ENCODE results near the gene SGMS1.

The SGMS1 gene

GRCh38 chr10:50586740-50587088, 37.0 kb downstream of the SGMS1 start:
- FAIRE-seq: no peak
- no peak for TF ChIP-seq POLR2AphosphoS5 (IDR thresholded peaks at IDR 0.05; ENCODE audit: low read depth, low read length)
- no peak for TF ChIP-seq POLR2A (IDR thresholded peaks at IDR 0.05; ENCODE audit: low read depth, low read length)
- TF ChIP-seq TAF1 (IDR thresholded peaks at IDR 0.05; ENCODE audit: borderline replicate concordance, low read depth, low read length): no peak
- no peak for DNase-seq (ENCODE audit: insufficient read length)

GRCh38 chr10:50585921-50586739, 37.6 kb downstream of the SGMS1 start:
- no peak for DNase-seq (ENCODE audit: insufficient read length)
- FAIRE-seq: no peak
- no peak for TF ChIP-seq POLR2AphosphoS5 (IDR thresholded peaks at IDR 0.05; ENCODE audit: low read depth, low read length)
- TF ChIP-seq TAF1 (IDR thresholded peaks at IDR 0.05; ENCODE audit: borderline replicate concordance, low read depth, low read length): no peak
- no peak for TF ChIP-seq POLR2A (IDR thresholded peaks at IDR 0.05; ENCODE audit: low read depth, low read length)

- DNase-seq (ENCODE audit: insufficient read length) (no peak), FAIRE-seq (peak; percentile 9)
- no peak for TF ChIP-seq TAF1 (IDR thresholded peaks at IDR 0.05; ENCODE audit: borderline replicate concordance, low read depth, low read length)
- no peak for TF ChIP-seq POLR2AphosphoS5 (IDR thresholded peaks at IDR 0.05; ENCODE audit: low read depth, low read length)
- TF ChIP-seq POLR2A (IDR thresholded peaks at IDR 0.05; ENCODE audit: low read depth, low read length): no peak
Observed at GRCh38 chr10:50582766-50583762, 40.7 kb downstream of the SGMS1 start.

GRCh38 chr10:50582046-50582445, 41.7 kb downstream of the SGMS1 start:
- TF ChIP-seq POLR2AphosphoS5 (IDR thresholded peaks at IDR 0.05; ENCODE audit: low read depth, low read length) (no peak), POLR2A (IDR thresholded peaks at IDR 0.05; ENCODE audit: low read depth, low read length) (no peak), TAF1 (IDR thresholded peaks at IDR 0.05; ENCODE audit: borderline replicate concordance, low read depth, low read length) (no peak)
- FAIRE-seq: no peak
- no peak for DNase-seq (ENCODE audit: insufficient read length)

GRCh38 chr10:50580262-50580891, 43.4 kb downstream of the SGMS1 start:
- TF ChIP-seq POLR2AphosphoS5 (IDR thresholded peaks at IDR 0.05; ENCODE audit: low read depth, low read length) (no peak), TAF1 (IDR thresholded peaks at IDR 0.05; ENCODE audit: borderline replicate concordance, low read depth, low read length) (no peak), POLR2A (IDR thresholded peaks at IDR 0.05; ENCODE audit: low read depth, low read length) (no peak)
- FAIRE-seq (peak; percentile 33), DNase-seq (ENCODE audit: insufficient read length) (no peak)

- no peak for TF ChIP-seq POLR2A (IDR thresholded peaks at IDR 0.05; ENCODE audit: low read depth, low read length)
- no peak for TF ChIP-seq POLR2AphosphoS5 (IDR thresholded peaks at IDR 0.05; ENCODE audit: low read depth, low read length)
- TF ChIP-seq TAF1 (IDR thresholded peaks at IDR 0.05; ENCODE audit: borderline replicate concordance, low read depth, low read length): no peak
- DNase-seq (ENCODE audit: insufficient read length) (no peak), FAIRE-seq (no peak)
Observed at GRCh38 chr10:50579491-50580261, 44.1 kb downstream of the SGMS1 start.

- TF ChIP-seq POLR2AphosphoS5 (IDR thresholded peaks at IDR 0.05; ENCODE audit: low read depth, low read length) (no peak), POLR2A (IDR thresholded peaks at IDR 0.05; ENCODE audit: low read depth, low read length) (no peak), TAF1 (IDR thresholded peaks at IDR 0.05; ENCODE audit: borderline replicate concordance, low read depth, low read length) (no peak)
- no peak for DNase-seq (ENCODE audit: insufficient read length)
- no peak for FAIRE-seq
Observed at GRCh38 chr10:50578949-50579348, 44.8 kb downstream of the SGMS1 start.

- FAIRE-seq (peak; percentile 89), DNase-seq (ENCODE audit: insufficient read length) (no peak)
- TF ChIP-seq POLR2AphosphoS5 (IDR thresholded peaks at IDR 0.05; ENCODE audit: low read depth, low read length) (no peak), TAF1 (IDR thresholded peaks at IDR 0.05; ENCODE audit: borderline replicate concordance, low read depth, low read length) (no peak), POLR2A (IDR thresholded peaks at IDR 0.05; ENCODE audit: low read depth, low read length) (no peak)
Observed at GRCh38 chr10:50577681-50578350, 45.9 kb downstream of the SGMS1 start.

- TF ChIP-seq POLR2A (IDR thresholded peaks at IDR 0.05; ENCODE audit: low read depth, low read length): no peak
- TF ChIP-seq TAF1 (IDR thresholded peaks at IDR 0.05; ENCODE audit: borderline replicate concordance, low read depth, low read length): no peak
- no peak for TF ChIP-seq POLR2AphosphoS5 (IDR thresholded peaks at IDR 0.05; ENCODE audit: low read depth, low read length)
- DNase-seq (ENCODE audit: insufficient read length) (no peak), FAIRE-seq (no peak)
Observed at GRCh38 chr10:50577010-50577409, 46.7 kb downstream of the SGMS1 start.

- no peak for FAIRE-seq
- no peak for DNase-seq (ENCODE audit: insufficient read length)
- TF ChIP-seq TAF1 (IDR thresholded peaks at IDR 0.05; ENCODE audit: borderline replicate concordance, low read depth, low read length) (no peak), POLR2AphosphoS5 (IDR thresholded peaks at IDR 0.05; ENCODE audit: low read depth, low read length) (no peak), POLR2A (IDR thresholded peaks at IDR 0.05; ENCODE audit: low read depth, low read length) (no peak)
Observed at GRCh38 chr10:50576245-50576815, 47.4 kb downstream of the SGMS1 start.
